GM06990 (cell line): ENCODE data around the gene CEP76.

Source experiments
- DNase-seq: peaks from one replicate; pipeline ENCODE4 v3.0.0-alpha.2; 2011; ENCODE audit not compliant: insufficient read length; ENCODE audit errors: extremely low read depth
- H3K27me3 ChIP-seq: replicated peaks from 2 replicates; pipeline ENCODE4 v1.6.0; 2011; ENCODE audit warnings: low read length; ENCODE audit not compliant: control insufficient read depth, insufficient read depth
- H3K36me3 ChIP-seq: 2 replicates; pipeline ENCODE4 v1.5.1; 2011; ENCODE audit warnings: low read length; ENCODE audit not compliant: control insufficient read depth, insufficient read depth
- H3K4me3 ChIP-seq: replicated peaks from 2 replicates; pipeline ENCODE4 v1.5.1; 2011; ENCODE audit warnings: low read depth, mild to moderate bottlenecking, control low read depth, low read length
- TF ChIP-seq, protein P1 (sequence below): IDR thresholded peaks from 2 replicates; pipeline ENCODE4 v1.5.1; 2011; ENCODE audit warnings: low read length, control low read depth, mild to moderate bottlenecking, inconsistent platforms; ENCODE audit not compliant: insufficient read depth, poor library complexity, severe bottlenecking

Gene CEP76

DNA sequence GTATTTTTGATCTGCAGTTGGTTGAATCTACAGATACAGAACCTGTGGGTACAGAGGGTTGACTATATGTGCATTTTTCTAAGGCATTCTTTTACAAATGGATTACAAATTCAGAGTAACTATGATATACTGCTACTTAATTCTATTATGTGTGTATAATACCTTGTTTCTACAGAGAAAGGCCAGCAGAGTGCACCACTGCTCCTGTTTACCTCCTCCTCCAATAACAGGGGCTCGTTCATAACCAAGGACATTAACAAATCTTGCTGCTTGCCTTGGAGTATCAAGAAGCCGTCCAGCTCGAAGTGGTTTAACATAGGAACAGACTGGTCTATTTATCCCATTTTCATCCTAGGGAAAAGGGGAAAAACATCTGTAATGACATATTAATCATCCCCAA is 16.4 kb downstream of the CEP76 start:
- Histone ChIP-seq H3K4me3 (no peak overlapping the region), H3K27me3 (no peaks in the 10 kb centered on the region), H3K36me3 (no peaks in the 10 kb centered on the region; the same call in none of the 2 replicates)
- no peak for DNase-seq
- TF ChIP-seq, protein P1, sequence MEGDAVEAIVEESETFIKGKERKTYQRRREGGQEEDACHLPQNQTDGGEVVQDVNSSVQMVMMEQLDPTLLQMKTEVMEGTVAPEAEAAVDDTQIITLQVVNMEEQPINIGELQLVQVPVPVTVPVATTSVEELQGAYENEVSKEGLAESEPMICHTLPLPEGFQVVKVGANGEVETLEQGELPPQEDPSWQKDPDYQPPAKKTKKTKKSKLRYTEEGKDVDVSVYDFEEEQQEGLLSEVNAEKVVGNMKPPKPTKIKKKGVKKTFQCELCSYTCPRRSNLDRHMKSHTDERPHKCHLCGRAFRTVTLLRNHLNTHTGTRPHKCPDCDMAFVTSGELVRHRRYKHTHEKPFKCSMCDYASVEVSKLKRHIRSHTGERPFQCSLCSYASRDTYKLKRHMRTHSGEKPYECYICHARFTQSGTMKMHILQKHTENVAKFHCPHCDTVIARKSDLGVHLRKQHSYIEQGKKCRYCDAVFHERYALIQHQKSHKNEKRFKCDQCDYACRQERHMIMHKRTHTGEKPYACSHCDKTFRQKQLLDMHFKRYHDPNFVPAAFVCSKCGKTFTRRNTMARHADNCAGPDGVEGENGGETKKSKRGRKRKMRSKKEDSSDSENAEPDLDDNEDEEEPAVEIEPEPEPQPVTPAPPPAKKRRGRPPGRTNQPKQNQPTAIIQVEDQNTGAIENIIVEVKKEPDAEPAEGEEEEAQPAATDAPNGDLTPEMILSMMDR: peak; percentile 15

DNA sequence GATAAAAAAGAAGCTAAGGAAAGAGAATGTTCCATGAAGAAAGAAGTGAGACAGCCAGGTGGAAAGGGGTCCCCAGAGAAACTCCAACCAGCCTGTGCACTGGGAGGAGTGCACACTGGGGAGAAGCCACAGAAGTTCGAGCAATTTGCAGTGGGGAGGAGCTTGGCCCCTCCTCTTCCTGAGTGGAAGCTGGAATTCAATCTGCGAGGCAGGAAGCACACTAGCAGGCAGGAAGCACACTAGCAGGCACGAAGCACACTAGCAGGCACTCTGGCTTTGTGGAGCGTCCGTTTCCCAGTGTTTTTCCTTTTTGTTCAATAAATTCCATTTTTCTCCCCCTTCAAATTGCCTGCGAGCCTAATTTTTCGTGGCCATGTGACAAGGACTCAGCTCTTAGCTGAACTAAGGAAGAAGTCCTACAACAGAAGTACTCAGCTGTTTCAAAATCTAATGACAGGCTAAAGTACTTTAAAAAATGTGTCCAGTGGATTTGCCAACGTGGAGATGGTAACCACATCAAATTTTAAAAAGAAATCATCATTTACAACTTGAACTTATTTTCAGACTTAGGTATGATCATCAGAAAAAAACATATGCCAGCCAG is 23.2 kb downstream of the CEP76 start:
- H3K27me3 ChIP-seq: no peaks in the 10 kb centered on the region
- H3K4me3 ChIP-seq: no peak overlapping the region
- TF ChIP-seq, protein P1: no peak
- DNase-seq: no peak
- H3K36me3 ChIP-seq: peaks cover 2% of the 10 kb centered on the region

DNA sequence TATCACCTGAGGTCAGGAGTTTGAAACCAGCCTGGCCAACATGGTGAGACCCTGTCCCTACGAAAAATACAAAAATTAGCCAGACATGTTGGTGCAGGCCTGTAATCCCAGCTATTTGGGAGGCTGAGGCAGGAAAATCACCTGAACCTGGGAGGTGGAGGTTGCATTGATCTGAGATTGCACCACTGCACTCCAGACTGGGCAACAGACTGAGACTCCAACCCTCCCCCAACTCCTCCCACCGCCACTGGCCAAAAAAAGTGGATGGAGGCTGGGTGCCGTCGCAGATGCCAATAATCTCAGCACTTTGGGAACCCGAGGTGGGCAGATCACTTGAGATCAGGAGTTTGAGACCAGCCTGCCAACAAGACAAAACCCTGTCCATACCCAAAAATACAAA is 34.5 kb downstream of the CEP76 start:
- Histone ChIP-seq H3K27me3 (no peaks in the 10 kb centered on the region), H3K4me3 (no peak overlapping the region), H3K36me3 (no peaks in the 10 kb centered on the region; the same call in 1 of the 2 replicates)
- TF ChIP-seq, protein P1: no peak
- DNase-seq: no peak

DNA sequence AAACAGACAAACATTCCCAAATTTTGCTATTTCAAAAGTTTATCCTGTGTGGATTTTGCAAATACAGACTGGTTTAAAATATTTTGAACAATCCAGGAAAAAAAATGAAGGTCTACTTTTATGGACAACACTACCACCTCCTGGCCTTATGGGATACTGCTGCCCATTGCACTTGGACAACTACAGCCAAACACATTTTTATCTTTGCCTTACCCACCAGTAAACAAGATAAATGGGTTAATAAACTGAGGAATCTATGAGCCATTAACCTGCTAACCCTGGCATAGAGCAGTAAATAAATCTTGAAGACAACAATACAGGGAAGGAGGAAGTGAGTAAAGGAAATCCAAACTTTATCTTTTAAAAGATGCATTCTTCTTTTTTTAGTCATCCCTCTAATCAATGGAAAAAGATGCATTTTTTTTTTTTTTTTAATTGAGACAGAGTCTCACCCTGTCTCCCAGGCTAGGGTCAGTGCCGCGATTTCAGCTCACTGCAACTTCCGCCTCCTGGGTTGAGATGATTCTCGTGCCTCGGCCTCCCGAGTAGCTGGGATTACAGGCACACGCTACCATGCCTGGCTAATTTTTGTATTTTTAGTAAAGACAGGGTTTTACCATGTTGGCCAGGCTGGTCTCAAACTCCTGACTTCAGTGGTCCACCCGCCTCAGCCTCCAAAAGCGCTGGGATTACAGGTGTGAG is 42.5 kb downstream of the CEP76 start:
- DNase-seq: peak; percentile 15
- no peak overlapping the region for H3K4me3 ChIP-seq
- H3K36me3 ChIP-seq: no peaks in the 10 kb centered on the region
- H3K27me3 ChIP-seq: no peaks in the 10 kb centered on the region
- TF ChIP-seq, protein P1: peak; percentile 73

DNA sequence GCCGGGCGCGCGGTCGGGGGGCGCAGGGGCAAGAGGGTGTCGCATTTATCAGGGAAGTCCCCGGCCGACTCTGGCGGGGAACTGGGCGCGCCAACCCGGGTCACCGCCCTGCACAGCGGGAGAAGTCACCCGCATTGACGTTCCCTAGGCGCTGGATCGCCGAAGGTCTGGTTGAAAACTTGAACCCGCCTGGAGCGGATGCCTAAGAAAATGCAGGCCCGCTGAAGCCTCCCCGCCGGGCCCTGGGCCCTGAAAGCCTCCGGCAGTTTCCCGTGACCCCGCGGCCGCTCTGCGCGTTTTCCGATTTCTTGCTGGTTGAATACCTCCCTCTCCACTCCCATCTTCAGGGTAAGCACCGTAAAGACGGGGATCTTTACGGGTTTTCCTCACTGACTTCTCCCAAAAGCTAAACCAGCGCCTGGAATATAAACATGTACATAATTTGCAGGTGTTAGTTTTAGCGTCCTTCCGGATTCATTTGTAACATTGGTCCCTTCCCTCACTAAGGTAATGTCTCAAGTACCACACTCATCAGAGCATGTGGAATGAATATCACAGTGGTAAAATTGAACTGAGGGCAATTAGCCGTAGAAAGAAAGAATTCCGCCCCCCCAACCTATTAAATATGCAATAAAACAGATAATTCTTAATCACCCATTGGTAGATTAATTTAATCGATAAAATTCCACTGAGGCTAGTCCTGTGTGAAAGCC is 43.9 kb downstream of the CEP76 start:
- TF ChIP-seq, protein P1: no peak
- no peaks in the 10 kb centered on the region for H3K27me3 ChIP-seq
- no peak for DNase-seq
- peak overlapping the region; percentile 73 for H3K4me3 ChIP-seq
- H3K36me3 ChIP-seq: no peaks in the 10 kb centered on the region
